Lower lobe of right lung (tissue), 2 donors: ENCODE results near the gene TMEM107. TPM values are rescaled to one million over a fixed set of nuclear protein-coding genes. Genes with fewer than 3 reads are reported as not detected.
A peak's percentile ranks its signal among the peaks of the same experiment; 100 is the strongest.

Experiments
- ATAC-seq, 2 donors: fragments of 200-7000 bp; cut with Tn5 transposase; one replicate each; pipeline ENCODE4 v1.9.1; 2020 to 2022; ENCODE audit warnings: mild to moderate bottlenecking in 2 of 2, moderate library complexity in 2 of 2
- DNase-seq: peaks from one replicate; pipeline ENCODE4 v3.0.0-alpha.2; 2020
- H3K27ac ChIP-seq: fragments of 200-600 bp; one replicate; pipeline ENCODE4 v1.8.0; 2022
- H3K27me3 ChIP-seq: fragments of 200-600 bp; one replicate; pipeline ENCODE4 v1.8.0; 2022; ENCODE audit warnings: low read depth
- H3K36me3 ChIP-seq: fragments of 200-600 bp; one replicate; pipeline ENCODE4 v1.8.0; 2022; ENCODE audit warnings: mild to moderate bottlenecking
- H3K4me1 ChIP-seq: fragments of 200-600 bp; one replicate; pipeline ENCODE4 v1.8.0; 2022
- H3K4me3 ChIP-seq: fragments of 200-600 bp; one replicate; pipeline ENCODE4 v1.8.0; 2022; ENCODE audit warnings: mild to moderate bottlenecking
- H3K9me3 ChIP-seq: fragments of 200-600 bp; one replicate; pipeline ENCODE4 v1.8.0; 2022
- intact Hi-C: fragments of 100-400 bp; cut with DNase I; formaldehyde crosslinking; loops from one replicate; pipeline ENCODE4 v1.11.0; 2022
- total RNA-seq: library from RNA; stranded (reverse); fragmentation: NEBNext Ultra II Directional; extraction: Animal tissue kit (Norgen Biotek cat#: 25700); gene quantifications from one replicate; pipeline ENCODE4 v1.2.1, GENCODE V29; 2021
- TF ChIP-seq, protein P1 (sequence below): fragments of 200-600 bp; IDR thresholded peaks from one replicate; pipeline ENCODE4 v1.8.0; 2022; ENCODE audit warnings: antibody characterized with exemption, mild to moderate bottlenecking
- donor health status: DM: no; HTN: yes; CAD: no; lungs with severe emphysema.

TMEM107 gene
- total RNA-seq, 1 donor from 2014 or later: 12.9 TPM

DNA sequence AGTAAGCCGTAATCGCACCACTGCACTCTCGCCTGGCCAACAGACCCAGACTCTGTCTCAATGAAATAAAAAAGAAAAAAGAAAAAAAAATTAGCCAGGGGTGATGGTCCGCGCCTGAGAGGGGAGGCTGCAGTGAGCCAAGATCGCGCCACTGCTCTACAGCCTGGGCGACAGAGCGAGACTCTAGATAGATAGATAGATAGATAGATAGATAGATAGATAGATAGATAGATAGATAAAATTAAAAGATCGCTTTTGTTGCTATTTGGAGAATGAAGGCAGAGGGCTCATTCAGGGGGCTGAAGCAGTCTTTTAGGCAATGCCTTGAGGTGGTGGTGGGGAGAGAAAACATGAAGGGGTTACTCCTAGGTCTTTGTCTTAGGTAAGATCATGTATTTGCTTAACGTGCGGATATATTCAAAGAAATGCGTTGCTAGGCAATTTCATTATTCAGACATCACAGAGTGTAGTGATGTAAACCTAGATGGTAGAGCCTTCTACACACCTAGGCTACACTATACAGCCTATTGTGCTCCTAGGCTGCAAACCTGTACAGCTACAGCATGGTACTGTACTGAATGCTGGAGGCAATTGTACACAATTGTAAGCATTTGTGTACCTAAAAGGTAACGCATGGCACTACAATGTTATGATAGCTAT, 47.9 kb downstream of the TMEM107 start:
- H3K4me1 ChIP-seq: peaks cover 41% of the 10 kb centered on the region
- no peaks in the 10 kb centered on the region for H3K9me3 ChIP-seq
- ATAC-seq (no peak), DNase-seq (no peak)
- TF ChIP-seq, protein P1, sequence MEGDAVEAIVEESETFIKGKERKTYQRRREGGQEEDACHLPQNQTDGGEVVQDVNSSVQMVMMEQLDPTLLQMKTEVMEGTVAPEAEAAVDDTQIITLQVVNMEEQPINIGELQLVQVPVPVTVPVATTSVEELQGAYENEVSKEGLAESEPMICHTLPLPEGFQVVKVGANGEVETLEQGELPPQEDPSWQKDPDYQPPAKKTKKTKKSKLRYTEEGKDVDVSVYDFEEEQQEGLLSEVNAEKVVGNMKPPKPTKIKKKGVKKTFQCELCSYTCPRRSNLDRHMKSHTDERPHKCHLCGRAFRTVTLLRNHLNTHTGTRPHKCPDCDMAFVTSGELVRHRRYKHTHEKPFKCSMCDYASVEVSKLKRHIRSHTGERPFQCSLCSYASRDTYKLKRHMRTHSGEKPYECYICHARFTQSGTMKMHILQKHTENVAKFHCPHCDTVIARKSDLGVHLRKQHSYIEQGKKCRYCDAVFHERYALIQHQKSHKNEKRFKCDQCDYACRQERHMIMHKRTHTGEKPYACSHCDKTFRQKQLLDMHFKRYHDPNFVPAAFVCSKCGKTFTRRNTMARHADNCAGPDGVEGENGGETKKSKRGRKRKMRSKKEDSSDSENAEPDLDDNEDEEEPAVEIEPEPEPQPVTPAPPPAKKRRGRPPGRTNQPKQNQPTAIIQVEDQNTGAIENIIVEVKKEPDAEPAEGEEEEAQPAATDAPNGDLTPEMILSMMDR: no peak
- H3K27ac ChIP-seq: no peak overlapping the region
- H3K27me3 ChIP-seq: peaks cover 32% of the 10 kb centered on the region
- intact Hi-C loops: no loop called here
- no peak overlapping the region for H3K4me3 ChIP-seq
- no peaks in the 10 kb centered on the region for H3K36me3 ChIP-seq

DNA sequence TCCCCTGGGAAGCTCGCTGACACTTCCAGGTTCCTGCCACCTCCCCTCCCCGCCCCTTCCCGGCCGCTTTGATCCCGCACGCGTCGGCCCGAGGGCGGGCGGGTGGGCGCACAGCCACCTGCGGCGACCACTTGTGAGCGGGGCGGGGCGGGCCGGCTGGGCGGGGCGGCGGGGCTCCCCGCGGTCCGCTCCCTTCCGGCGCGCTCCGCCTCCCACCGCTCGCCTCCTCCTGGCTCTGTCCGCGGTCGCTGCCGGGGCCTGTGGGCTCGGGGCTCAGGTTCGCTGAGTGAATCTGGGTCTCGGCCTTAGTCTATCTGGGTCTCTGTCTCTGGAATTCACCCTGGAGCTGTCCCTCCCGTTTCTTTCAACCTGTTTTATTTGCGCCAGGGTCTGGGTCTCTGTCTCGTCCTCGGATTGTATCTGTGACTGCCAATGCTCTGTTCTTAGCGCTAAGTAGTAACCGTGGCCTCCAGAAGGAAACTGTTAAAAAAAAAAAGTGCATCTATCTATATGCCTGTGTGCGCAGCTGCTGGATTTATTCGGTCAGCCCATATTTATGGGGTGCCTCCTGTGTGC, 49.6 kb downstream of the TMEM107 start:
- ATAC-seq (peak; percentile 62 to 69), DNase-seq (no peak)
- intact Hi-C loops: no loop called here
- TF ChIP-seq, protein P1: no peak
- Histone ChIP-seq H3K36me3 (no peaks in the 10 kb centered on the region), H3K4me1 (peaks cover 58% of the 10 kb centered on the region), H3K27ac (no peak overlapping the region), H3K9me3 (no peaks in the 10 kb centered on the region), H3K4me3 (peak overlapping the region; percentile 74), H3K27me3 (peaks cover 49% of the 10 kb centered on the region)

DNA sequence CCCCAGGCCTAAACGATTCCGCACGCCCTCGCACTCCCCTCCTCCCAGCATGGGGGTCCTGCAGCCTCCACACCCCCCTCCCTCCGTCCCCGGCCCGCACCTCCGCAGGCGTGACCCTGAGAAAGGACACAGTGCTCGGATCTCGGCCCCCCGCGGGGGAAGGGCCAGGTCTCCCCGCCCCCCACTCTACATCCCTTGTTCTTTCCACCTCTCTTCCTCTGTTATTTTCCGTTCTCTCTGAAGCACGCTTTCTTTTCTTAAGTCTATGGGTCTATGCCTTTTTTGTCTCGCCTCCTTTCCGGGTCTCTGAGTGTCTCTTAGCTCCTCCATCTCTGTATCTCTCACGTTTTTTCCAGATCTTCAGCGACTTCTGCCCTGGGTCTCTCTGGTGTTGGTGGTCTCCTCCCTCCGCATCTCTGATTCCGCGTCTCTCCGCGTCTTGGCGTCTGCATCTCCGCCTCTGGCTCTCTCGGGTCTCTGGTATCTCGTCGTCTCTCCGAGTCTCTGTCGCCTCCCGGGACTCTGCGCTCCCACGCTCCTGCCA, 50.2 kb downstream of the TMEM107 start:
- DNase-seq (no peak), ATAC-seq (peak in 1 of 2 donors; percentile 1)
- TF ChIP-seq, protein P1: no peak
- H3K4me3 ChIP-seq: peak overlapping the region; percentile 74
- intact Hi-C loops: no loop called here
- H3K27me3 ChIP-seq: peaks cover 54% of the 10 kb centered on the region
- H3K36me3 ChIP-seq: no peaks in the 10 kb centered on the region
- peaks cover 63% of the 10 kb centered on the region for H3K4me1 ChIP-seq
- no peaks in the 10 kb centered on the region for H3K9me3 ChIP-seq
- no peak overlapping the region for H3K27ac ChIP-seq

- ATAC-seq (peak; percentile 64 to 70), DNase-seq (no peak)
- H3K9me3 ChIP-seq: no peaks in the 10 kb centered on the region
- no peaks in the 10 kb centered on the region for H3K36me3 ChIP-seq
- peak overlapping the region; percentile 74 for H3K4me3 ChIP-seq
- peaks cover 56% of the 10 kb centered on the region for H3K27me3 ChIP-seq
- no peak overlapping the region for H3K27ac ChIP-seq
- peaks cover 70% of the 10 kb centered on the region for H3K4me1 ChIP-seq
- TF ChIP-seq, protein P1: no peak
- intact Hi-C loops: no loop called here
Measured at GRCh38 chr17:8125154-8125946, 50.8 kb downstream of the TMEM107 start.

- ATAC-seq (no peak), DNase-seq (no peak)
- Histone ChIP-seq H3K4me3 (peak overlapping the region; percentile 74), H3K9me3 (no peaks in the 10 kb centered on the region), H3K36me3 (no peaks in the 10 kb centered on the region), H3K27ac (no peak overlapping the region), H3K27me3 (peaks cover 56% of the 10 kb centered on the region), H3K4me1 (peaks cover 76% of the 10 kb centered on the region)
- intact Hi-C loops: no loop called here
- TF ChIP-seq, protein P1: no peak
Measured at GRCh38 chr17:8124350-8125153, 51.6 kb downstream of the TMEM107 start.
